Fibroblast of pulmonary artery (primary cell): ENCODE measurements around the gene FAM120C.

Source experiments
- DNase-seq: peaks from one replicate; pipeline ENCODE4 v3.0.0-alpha.2; 2010; ENCODE audit warnings: low read depth
- H3K4me3 ChIP-seq: replicated peaks from 2 replicates; pipeline ENCODE4 v1.5.1; 2011; ENCODE audit warnings: low read depth, mild to moderate bottlenecking, control low read depth, low read length, moderate library complexity
- CTCF ChIP-seq: IDR thresholded peaks from 2 replicates; pipeline ENCODE4 v1.5.1; 2011; ENCODE audit warnings: mild to moderate bottlenecking, control low read depth, low read length, inconsistent platforms; ENCODE audit errors: missing control alignments

Gene FAM120C

GRCh38 chrX:54024350-54024749 is 158.7 kb downstream of the FAM120C start:
- no peak for TF ChIP-seq CTCF
- H3K4me3 ChIP-seq = no peak overlapping the region
- no peak for DNase-seq
